Breast epithelium (tissue), 3 donors: Measurements from ENCODE around the gene OGDHL.

ENCODE experiments used
- CTCF ChIP-seq, 3 donors: fragments of 450-650 bp; IDR thresholded peaks; one replicate each; pipeline ENCODE4 v1.5.1; 2016 to 2017; ENCODE audit warnings: antibody characterized with exemption in 3 of 3, mild to moderate bottlenecking in 3 of 3, moderate library complexity in 3 of 3
- POLR2AphosphoS5 ChIP-seq, 3 donors: sonication (generic); formaldehyde crosslinking; IDR thresholded peaks; one replicate each; pipeline ENCODE4 v1.6.1; 2017; ENCODE audit warnings: antibody characterized with exemption in 3 of 3

DNA sequence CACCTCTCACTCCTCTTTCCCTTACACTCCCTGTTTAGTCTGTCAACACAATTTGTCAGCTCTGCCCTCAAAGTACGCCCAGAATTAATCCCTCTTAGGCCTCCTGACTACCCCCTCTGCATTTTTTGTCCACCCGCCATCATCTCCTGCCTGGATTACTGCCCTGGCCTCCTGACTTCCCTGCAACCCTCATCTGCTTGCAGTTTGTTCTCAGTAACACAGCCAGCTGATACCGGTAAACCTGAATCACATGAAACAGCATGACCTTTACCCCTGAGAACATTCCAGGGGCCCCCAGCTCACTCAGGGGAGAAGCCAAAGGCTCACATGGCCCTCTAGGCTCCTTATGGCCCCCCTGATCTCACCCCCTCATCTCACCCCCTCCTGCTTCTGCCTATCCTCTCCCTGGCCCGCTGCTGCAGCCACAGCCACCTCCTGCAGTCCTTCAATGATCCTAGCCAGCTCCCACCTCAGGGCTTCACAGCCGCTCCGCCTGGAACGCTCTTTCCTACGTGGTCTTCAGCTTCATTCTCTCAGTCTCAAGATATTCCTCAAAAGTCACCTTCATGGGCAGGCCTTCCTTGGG lies 73.8 kb downstream of the OGDHL start:
- no peak for TF ChIP-seq CTCF (IDR thresholded peaks at IDR 0.05)
- no peak for TF ChIP-seq POLR2AphosphoS5 (IDR thresholded peaks at IDR 0.05)
